HG02678 (cell line): ENCODE results near the gene E2F4.

ENCODE experiments used
- ATAC-seq: cut with Tn5 transposase; IDR thresholded peaks from one replicate; pipeline ENCODE4 v1.9.1; 2021; ENCODE audit warnings: mild to moderate bottlenecking, moderate library complexity; ENCODE audit not compliant: unreplicated experiment

E2F4 gene

DNA sequence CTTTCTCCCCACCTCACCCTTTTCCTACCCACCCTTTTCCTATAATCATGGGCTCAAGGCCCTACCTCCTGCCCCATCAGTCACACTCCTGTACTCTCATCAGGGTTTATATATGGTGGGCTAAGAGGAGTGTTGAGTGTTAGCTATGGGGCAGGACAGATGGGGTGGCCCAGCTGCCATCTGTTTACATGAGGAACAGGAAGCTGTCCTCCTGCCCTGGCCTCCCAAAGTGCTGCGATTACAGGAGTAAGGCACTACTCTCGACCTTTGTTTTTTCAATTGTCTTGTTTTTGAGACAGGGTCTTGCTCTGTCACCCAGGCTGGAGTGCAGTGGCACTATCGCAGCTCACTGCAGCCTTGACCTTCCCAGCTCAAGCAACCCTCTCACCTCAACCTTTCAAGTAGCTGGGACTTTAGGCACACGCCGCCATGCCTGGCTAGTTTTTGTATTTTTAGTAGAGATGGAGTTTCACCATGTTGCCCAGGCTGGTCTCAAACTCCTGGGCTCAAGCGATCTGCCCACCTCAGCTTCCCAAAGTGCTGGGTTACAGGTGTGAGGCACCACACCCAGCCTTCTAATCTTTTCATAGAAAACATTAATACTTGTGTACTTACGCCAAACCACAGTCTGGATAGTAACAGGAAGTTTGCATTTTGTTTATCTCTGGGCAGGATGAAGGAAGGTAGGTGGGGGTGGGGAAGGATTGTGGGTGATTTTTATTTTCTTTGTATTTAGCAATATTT lies 33.9 kb upstream of the E2F4 start:
- ATAC-seq, result no peak

- ATAC-seq, result peak; percentile 33
Observed at GRCh38 chr16:67158637-67159600, 33.0 kb upstream of the E2F4 start.

DNA sequence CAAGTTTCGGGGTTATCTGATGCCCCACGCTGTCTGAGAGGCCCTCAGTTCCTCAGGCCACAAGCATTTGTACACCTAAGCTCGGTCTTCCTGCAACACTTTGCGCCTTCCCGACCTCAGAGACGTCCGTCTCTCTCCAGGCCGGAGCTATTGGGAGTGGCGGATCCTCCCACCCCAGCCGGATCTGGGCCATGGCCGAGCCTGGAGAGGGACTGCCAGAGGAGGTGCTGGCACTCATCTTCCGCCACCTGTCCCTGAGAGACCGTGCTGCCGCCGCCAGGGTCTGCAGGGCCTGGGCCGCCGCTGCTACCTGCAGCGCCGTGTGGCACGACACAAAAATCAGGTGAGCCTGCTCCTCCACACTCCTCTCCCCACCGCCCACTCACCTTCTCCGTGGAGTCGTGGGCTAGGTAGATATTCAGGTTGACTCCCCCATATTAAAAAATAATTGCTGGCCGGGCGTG lies 30.3 kb upstream of the E2F4 start:
- no peak for ATAC-seq

- no peak for ATAC-seq
Observed at GRCh38 chr16:67162506-67163163, 29.3 kb upstream of the E2F4 start.

DNA sequence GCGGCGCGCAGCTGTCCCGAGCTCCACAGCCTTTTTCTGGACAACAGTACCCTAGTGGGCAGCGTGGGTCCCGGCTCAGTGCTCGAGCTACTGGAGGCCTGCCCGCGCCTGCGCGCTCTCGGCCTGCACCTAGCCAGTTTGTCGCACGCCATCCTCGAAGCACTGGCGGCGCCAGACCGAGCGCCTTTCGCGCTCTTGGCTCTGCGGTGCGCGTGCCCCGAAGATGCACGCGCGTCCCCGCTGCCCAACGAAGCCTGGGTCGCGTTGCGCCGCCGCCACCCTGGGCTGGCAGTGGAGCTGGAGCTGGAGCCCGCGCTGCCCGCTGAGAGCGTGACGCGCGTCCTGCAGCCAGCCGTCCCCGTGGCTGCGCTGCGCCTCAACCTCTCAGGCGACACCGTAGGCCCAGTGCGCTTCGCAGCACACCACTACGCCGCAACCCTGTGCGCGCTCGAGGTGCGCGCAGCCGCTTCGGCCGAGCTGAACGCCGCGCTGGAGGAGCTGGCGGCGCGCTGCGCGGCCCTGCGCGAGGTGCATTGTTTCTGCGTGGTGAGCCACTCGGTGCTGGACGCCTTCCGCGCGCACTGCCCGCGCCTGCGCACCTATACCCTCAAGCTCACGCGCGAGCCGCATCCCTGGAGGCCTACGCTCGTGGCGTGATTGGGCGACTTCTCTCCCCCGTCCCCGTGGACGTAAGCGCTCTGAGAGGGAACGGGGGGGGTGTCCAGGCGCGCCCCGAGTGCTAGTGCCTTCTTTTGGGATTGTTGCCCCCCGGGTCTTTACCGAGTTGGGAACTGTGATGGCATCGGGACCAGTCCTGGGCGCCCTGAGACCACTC lies 28.6 kb upstream of the E2F4 start:
- ATAC-seq, result no peak

DNA sequence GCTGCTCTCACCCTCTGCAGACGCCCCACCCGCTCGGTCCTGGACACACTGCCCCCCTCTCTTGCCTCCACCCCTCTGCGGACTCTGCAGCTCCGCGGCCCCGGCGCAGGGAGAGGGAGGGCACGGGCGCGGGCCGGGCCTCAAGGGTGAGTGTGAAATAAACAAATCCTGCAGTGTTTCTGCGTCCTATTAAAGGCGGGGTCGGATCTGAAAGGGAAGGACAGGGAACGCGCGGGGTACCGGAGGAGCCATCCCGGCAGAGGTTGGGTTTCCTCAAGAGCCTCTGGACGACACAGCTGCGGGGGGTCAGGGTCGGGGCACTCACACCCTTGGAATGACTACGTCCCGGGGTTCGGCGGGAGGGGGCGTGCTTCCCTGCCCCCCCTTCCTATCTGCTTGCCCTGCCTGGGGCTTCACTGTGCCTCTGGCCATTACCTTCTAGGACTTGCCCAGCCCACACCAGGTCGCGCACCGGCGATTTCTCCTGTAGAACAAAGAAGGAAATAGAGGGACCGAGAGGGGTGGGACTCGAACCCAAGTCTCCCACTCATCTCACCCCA lies 27.9 kb upstream of the E2F4 start:
- no peak for ATAC-seq

DNA sequence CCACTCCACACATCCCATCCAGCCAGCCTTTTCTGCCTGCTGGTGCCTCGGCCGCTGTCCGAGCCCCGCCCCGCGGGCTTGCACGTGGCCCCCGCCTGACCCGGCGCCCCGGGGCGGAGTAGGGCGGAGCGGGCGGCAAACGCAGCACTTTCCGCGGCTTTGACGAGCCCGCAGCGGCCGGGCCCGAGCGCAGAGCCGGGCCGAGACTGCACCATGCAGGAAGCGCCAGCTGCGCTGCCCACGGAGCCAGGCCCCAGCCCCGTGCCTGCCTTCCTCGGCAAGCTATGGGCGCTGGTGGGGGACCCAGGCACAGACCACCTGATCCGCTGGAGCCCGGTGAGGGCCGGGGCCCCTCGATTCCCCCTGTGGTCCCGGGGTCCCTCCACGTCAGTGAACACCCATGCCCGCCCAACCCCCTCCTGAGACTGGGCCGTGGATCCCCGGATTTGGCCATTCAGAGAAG lies 27.3 kb upstream of the E2F4 start, which contains the start of gene HSF4:
Gene HSF4, plus strand, starts transcription at position 147 of the 463 bp plus-strand sequence. Its CDS starts 67 bp downstream, at position 214.
- no peak for ATAC-seq

DNA sequence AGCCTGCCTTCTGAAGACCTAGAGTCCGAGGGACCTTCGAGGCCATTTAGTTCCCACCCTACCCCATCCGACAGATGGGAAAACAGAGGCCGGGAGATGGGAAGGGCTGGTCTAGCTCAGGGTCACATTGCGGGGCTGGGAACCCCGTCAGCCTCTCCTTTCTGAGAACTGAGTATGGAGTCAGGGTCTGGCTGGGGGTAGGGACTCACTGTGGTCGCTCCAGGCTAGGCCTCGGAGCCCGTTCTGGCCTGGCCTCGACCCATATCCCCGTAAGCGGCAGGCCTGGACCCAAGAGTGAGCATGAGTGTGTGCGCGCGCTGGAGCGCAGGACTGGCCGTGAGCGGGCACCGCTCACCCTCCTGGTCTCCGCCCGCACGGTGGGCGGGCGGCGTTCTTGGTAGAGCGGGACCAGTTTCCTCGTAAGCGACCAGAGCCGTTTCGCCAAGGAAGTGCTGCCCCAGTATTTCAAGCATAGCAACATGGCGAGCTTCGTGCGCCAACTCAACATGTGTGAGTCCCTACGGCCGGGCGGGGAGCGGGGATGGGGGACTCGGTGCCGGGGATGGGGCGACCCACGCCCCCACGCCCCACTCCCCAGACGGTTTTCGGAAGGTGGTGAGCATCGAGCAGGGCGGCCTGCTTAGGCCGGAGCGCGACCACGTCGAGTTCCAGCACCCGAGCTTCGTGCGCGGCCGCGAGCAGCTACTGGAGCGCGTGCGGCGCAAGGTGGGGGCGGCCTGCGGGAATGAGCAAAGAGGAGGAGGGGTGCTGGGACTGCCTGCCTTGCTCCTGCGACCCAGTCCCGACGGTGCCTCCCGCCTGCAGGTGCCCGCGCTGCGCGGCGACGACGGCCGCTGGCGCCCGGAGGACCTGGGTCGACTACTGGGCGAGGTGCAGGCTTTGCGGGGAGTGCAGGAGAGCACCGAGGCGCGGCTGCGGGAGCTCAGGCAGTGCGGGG lies 26.6 kb upstream of the E2F4 start:
- no peak for ATAC-seq

DNA sequence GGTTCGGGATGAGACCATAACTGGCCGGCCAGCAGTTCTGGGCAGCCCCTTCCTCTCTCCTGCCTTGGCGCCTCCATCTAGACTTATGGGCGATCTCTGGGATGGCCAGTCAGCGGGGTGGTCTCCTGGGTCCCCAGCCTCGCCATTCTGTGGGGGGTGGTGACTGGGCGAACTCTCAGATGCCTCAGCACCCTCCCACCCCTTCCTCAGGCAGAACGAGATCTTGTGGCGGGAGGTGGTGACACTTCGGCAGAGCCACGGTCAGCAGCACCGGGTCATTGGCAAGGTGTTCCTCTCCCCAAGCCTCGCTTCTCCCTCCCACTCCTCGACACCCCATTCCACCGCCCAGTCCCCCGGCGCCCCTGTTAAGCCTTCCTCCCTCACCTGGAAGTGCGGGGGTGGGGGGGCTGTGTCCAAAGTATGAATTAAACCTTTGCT lies 25.8 kb upstream of the E2F4 start:
- ATAC-seq, result no peak

- no peak for ATAC-seq
Observed at GRCh38 chr16:67166598-67167168, 25.3 kb upstream of the E2F4 start.

- no peak for ATAC-seq
Observed at GRCh38 chr16:67167588-67167987, 24.4 kb upstream of the E2F4 start.

GRCh38 chr16:67169011-67169451 lies 22.9 kb upstream of the E2F4 start:
- ATAC-seq, result no peak

- ATAC-seq, result no peak
Observed at GRCh38 chr16:67169642-67170167, 22.2 kb upstream of the E2F4 start.

GRCh38 chr16:67170168-67170948 lies 21.6 kb upstream of the E2F4 start, which contains the start of gene NOL3:
NOL3 (plus strand) TSS chr16:67170538.
- ATAC-seq, result peak; percentile 43

DNA sequence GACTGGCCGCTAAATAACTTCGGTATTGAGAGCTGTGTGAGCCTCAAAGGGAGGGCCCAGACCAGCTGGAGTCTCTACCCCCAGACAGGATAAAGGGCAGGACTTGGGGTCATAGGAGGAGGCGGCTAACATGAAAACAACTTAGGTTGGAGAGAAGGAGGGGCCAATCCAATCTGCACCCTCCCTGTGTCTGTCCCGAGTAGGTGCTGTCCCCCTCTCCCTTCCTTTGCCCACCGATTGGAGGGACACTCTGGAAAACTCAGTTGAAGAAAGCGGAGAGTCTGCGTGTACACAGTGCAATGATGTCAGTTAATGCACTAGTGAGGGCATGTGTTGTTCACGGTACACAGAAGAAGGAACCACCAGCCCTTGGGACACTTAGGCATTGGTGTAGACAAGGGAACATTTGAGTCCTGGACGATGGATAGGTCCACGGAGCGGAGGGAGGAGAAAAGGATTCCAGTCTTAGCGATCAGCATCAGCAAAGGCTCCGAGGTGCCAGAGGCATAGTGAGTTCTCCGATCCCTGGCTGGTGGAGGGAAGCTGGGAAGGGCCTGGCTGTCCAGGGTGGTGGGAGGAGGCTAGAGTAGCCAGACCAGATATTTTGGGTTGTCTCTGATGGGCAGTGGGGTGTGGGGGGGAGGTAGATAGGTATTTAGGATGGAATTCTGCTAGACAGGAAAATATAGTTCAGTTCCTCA lies 20.9 kb upstream of the E2F4 start:
- ATAC-seq, result peak; percentile 7

GRCh38 chr16:67173323-67173722 lies 18.6 kb upstream of the E2F4 start:
- ATAC-seq, result no peak
